ENCODE measurements around the gene UMPS.

DNA sequence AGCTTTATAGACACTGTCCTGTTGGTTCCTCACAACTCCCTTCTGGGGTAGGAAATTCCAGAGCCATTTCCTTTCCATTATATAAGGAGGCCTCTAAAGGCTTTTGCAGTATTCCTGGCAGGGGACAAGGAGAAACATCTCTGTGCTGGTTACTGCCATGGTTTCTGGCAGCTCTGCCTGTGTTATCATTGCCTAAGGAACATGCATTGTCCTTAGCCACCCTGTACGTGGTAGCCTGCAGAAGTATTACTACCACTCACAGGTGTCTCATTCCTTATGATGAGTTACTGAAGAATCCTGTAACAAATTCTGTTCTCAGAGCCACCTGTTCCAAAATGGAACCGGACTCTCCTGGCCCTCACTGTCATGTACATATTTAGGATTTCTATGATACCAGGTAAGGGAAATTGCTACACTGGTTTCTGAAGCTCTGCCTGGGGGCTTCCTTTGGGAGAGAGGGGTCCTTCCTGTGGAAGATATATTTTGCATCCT is 58.0 kb downstream of the UMPS start:
- TF ChIP-seq, protein P1, sequence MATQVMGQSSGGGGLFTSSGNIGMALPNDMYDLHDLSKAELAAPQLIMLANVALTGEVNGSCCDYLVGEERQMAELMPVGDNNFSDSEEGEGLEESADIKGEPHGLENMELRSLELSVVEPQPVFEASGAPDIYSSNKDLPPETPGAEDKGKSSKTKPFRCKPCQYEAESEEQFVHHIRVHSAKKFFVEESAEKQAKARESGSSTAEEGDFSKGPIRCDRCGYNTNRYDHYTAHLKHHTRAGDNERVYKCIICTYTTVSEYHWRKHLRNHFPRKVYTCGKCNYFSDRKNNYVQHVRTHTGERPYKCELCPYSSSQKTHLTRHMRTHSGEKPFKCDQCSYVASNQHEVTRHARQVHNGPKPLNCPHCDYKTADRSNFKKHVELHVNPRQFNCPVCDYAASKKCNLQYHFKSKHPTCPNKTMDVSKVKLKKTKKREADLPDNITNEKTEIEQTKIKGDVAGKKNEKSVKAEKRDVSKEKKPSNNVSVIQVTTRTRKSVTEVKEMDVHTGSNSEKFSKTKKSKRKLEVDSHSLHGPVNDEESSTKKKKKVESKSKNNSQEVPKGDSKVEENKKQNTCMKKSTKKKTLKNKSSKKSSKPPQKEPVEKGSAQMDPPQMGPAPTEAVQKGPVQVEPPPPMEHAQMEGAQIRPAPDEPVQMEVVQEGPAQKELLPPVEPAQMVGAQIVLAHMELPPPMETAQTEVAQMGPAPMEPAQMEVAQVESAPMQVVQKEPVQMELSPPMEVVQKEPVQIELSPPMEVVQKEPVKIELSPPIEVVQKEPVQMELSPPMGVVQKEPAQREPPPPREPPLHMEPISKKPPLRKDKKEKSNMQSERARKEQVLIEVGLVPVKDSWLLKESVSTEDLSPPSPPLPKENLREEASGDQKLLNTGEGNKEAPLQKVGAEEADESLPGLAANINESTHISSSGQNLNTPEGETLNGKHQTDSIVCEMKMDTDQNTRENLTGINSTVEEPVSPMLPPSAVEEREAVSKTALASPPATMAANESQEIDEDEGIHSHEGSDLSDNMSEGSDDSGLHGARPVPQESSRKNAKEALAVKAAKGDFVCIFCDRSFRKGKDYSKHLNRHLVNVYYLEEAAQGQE (IDR thresholded peaks at IDR 0.05; ENCODE audit: low read depth) = no peak
- TF ChIP-seq EP300 (IDR thresholded peaks at IDR 0.05; ENCODE audit: borderline replicate concordance) = no peak
